A673 (cell line): Measurements from ENCODE around the gene GMEB2.
"Not testable (repeated sequence)": the region's sequence is repeated elsewhere in the genome, so short reads cannot be mapped to it uniquely, and the experiment has no call there.

Experiments
- CTCF ChIP-seq: fragments of 300-800, 200-600 bp; sonication (generic); conservative IDR thresholded peaks from 2 replicates; pipeline ENCODE4 v1.5.1; 2017; ENCODE audit warnings: low read depth, mild to moderate bottlenecking, antibody characterized with exemption, low read length, moderate library complexity, mixed read lengths
- EZH2 ChIP-seq: fragments of 200-600 bp; sonication (generic); IDR thresholded peaks from 2 replicates; pipeline ENCODE4 v1.6.1; 2017; ENCODE audit warnings: borderline replicate concordance, low read depth, mild to moderate bottlenecking, mixed read lengths, antibody characterized with exemption, low read length; ENCODE audit not compliant: poor library complexity, severe bottlenecking

- not testable (repeated sequence) for TF ChIP-seq CTCF, EZH2
These were observed 4.5 kb upstream of the GMEB2 start for GRCh38 chr20:63631426-63631825.
